Measurements from ENCODE around the gene LRP1B. TPM values are rescaled to one million over a fixed set of nuclear protein-coding genes. Genes with fewer than 3 reads are reported as not detected.
A peak's percentile ranks its signal among the peaks of the same experiment; 100 is the strongest.
"Not testable (repeated sequence)": the region's sequence is repeated elsewhere in the genome, so short reads cannot be mapped to it uniquely, and the experiment has no call there.

LRP1B gene
- polyA plus RNA-seq, 3 donors, result 0.55 to 1.3 (median 0.78) TPM

DNA sequence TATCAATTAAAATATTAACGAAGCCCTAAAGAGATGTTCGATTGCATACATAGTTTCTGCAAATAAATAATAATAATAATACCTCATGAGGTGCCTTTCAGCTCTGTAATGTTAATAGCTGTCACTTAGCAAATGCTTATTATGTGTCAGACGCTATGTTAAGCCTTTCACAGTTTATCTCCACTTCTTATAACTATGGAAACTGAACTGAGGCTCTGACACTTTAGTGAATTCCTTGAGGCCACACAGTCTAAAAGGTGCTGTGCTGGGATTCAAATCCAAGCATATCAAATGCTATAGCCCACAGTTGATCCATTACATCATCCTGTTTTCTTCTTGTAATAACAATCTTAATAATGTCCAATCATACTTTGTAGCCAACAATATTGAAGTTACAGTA, 1779.1 kb downstream of the LRP1B start:
- DNase-seq, result no peak

DNA sequence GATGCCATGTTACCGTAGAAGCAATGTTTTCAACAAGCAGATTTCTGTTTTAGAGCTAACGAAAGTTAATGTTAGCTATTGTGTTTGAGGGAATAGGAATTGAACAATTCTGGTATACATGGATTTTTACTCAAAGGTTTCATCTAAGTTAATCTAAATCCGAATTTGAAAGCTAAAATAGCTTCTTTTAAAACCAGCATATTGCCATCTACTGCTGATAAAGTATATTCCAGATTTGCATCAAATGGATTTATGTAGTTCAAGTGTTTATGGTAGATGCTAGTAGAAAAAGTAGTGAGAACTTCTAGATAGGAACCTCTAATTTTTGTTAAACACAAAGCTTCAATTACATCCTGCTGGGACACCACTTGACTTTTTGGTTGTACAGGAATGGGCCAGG, 1781.1 kb downstream of the LRP1B start:
- no peak for DNase-seq

DNA sequence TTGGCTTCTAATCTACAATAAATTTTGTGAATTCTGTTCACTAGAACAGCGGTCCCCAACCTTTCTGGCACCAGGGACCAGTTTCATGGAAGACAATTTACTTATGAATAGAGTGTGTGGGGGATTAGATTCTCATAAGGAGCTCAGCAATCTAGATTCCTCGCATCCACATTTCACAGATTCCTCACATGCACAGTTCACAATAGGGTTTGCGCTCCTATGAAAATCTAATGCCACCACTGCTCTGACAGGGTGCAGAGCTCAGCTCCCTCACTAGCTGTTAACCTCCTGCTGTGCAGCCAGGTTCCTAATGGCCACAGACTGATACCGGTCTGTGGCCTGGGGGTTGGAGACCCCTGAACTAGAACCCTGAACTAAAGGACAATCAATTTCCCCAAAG, 1782.0 kb downstream of the LRP1B start:
- no peak for DNase-seq

DNA sequence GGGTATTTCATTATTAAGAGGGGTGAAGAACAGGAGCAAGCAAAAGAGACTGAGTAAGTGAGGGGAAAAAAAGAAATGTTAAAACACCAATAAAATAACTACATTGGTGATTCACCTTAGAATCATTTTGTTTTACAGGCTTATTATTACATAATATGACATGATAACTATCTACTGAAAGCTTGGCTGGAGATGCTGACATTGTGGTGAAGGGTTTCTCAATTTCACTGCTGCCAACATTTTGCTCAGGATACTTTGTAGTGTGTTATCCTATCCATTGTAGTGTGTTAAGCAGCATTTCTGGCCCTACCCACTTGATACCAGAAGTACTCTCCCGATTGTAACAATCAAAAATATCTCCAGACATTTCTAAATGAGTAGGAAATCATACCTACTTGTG, 1786.0 kb downstream of the LRP1B start:
- DNase-seq, result no peak

DNA sequence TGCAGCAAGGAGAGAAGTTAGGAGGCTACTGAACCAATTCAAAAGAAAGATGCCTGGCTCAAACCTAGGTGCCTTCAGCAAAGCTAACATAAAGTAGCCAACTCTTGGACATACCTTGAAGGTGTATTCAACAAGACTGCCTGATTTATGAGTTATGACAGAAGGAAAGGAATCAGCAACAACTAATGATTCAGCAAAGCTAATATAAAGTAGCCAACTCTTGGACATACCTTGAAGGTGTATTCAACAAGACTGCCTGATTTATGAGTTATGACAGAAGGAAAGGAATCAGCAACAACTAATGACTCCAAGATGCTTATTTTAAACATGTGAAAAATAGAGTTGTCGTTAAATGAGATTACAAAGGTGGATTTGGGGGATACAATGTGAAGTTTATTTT, 1786.5 kb downstream of the LRP1B start:
- not testable (repeated sequence) for DNase-seq

DNA sequence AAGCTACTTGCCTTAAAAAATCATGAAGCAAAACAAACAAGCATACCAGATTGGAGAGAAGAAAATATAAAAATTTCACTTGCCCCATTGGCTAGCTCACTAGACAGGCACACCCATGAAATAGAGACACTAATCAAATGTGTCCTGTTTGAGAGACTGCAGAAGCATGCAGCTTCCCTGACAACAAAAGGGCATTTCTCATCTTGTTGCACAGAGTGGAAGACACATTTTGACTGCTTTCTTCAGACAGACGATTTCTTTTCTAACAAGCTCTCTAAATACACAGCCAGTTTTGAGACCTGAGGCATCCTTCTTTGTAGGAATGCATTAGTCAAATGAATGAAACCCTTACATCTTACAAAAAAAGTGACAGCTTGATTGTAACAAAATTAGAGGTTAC, 1792.0 kb downstream of the LRP1B start:
- DNase-seq, result no peak

DNA sequence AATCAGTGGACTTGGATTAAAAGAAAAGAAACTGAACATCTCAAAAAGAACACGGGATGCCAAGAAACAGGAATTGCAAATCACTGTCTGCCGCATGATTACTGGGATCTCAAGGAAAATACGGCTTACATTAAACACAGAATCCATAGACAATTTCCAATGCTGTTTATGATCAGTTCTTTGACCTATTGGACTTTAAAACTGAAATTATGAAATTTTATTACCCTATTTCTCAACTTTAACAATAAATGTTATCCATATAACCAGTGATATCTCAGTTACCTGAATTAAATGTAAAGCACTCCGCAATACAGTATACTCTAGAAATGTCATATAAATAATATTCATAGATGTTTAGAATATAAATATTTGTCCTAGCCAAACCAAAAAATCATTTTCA, 1793.8 kb downstream of the LRP1B start:
- no peak for DNase-seq

DNA sequence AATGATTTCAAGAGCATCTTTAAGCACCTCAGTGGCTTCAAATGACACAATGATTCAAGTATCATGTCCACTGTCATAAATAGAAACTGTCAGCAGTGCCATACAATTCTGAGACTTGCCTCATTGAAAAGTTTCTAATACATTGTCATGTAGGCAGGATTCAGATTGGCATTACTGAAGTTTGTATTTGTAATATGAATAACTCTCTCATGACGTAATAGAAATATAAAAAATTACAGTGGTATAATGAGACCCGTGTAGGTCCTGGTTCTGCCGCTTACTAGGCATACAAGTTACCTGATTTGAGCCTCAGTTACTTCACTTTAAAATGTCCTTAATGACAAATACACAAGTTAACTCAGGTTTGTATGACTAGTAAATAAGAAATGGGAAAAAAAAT, 1814.5 kb downstream of the LRP1B start:
- DNase-seq, result no peak

DNA sequence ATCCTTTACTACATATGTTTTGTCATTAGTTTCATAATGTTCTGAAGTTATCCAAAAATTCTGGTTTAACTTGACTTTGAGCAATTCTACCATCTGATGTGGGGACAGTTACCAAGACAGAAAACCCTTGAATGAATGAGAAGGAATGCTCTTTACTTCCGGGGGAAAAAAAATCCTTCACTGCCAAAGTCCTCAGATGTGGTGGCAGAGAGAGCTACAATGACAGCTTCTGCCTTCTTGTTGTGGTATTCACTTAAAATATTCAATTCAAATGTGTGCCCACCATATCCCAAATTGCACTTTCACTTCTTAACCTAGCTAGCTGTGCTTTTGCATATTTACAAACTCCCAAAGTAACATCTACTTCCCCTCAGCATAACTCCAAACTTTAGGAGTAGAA, 1818.9 kb downstream of the LRP1B start:
- DNase-seq, result no peak

DNA sequence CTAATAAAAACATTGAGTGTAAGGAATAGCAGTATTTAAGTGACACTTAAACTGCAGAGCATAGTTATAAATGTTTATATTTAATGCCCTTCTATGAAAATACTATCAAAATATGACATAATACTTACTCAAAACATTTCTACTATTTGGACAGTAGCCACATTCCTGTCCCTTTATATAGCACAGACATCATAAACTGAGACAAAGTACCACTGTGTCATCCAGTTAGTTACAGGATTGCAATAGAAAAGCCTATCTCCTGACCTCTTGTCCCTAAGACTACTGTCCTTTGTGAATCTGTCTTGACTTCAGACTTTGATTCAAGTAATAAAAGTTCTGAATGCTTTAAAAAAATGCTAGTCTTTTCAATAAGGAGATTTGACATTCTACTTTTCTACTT, 1822.1 kb downstream of the LRP1B start:
- no peak for DNase-seq

DNA sequence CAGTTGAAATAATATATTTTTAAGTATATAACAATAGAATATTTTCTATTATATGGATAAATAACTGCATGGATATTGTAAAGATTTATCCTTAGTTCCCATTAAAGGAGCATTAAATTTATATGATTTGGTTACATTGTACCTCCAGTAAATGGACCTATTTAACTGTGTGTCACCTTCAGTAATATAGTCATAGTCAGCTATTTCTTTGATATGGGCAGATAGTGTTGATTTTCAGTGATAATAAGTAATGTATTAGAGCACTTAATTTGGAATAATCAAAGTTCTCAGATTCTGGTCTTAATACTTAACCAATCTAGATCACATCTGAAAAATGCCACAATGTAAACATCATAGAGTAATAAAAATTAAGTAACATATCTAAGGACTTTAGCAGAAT, 1823.3 kb downstream of the LRP1B start:
- DNase-seq, result no peak

DNA sequence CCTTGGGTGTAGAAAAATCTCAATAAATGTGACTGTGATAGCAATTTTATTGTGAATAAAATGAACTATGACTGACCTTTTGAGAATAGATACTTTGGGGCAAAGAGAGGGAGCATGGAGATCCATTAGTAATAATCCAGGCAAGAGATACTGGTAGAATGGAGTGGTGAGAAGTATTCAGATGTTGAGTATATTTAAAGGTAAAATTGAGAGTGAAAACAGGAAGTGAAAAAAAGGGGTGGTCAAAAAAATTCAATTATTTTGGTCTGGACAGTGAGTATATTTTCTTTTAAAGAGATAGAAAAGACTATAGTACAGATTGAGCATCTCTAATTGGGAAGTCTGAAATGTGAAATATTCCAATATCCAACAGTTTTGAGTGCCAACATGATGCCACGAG, 1835.0 kb downstream of the LRP1B start:
- no peak for DNase-seq

DNA sequence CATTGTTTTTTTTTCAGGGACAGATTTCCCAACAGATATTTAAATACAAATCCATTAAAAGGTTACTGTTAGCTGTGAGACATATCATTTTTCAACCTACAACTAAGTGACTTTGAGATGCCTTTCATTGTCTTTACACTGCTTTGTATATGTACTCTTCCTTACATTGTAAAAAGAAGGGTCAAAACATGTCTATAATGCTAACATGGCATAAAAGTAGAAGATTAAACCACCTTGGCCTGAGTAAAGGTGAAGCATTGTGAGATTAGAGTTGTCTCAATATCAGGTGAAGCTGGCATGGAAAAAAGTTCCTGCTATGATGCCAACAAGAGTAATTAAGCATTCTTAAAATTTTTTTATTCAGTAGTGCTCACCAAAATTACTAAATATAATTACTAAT, 1842.1 kb downstream of the LRP1B start:
- no peak for DNase-seq

DNA sequence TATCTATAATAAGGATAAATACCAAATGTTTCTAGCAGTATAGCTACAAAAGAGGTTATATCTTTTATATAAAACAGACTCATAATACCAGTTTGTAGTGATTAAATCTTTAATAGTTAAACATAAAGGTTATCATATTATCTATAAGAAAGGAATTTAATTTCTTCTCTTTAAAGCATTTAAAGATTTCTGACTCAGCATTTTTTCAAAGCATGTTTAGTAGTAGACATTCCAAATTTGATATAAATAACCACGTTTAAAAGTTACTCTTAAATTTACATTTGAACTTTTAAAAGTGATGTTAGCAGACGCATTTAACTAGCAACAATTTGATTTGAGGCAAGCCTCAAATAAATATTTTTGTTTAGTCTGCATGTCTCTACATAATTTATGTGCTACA, 1842.6 kb downstream of the LRP1B start:
- no peak for DNase-seq

DNA sequence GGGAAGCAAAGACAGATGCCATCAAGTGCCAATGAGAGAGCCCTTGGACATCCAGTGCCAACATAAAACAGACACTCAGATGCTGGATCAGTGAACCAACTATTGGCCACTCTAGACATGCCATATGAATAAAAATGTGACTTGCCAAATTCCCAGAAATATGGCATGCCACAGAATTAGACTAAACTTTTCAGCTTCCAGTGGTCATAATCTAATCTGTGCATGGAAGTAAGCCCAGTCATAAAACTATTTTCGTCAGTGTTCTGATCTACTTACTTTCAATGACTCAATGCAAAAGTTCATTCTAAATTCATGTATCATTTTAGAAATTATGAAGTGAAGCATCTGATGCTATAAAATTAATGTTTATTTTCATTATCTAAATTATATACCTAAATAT, 1844.4 kb downstream of the LRP1B start:
- no peak for DNase-seq

DNA sequence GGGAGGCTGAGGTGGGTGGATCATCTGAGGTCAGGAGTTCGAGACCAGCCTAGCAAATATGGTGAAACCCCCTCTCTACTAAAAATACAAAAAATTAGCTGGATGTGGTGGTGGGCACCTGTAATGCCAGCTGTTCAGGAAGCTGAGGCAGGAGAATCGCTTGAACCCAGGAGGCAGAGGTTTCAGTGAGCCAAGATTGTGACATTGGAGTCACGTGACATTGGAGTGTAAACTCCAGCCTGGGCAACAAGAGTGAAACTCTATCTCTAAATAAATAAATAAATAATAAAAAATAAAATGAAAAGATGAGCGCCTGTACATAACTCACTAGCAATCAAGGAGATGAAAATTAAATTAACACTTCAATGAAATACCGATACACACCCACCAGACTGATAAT, 1853.5 kb downstream of the LRP1B start:
- not testable (repeated sequence) for DNase-seq

DNA sequence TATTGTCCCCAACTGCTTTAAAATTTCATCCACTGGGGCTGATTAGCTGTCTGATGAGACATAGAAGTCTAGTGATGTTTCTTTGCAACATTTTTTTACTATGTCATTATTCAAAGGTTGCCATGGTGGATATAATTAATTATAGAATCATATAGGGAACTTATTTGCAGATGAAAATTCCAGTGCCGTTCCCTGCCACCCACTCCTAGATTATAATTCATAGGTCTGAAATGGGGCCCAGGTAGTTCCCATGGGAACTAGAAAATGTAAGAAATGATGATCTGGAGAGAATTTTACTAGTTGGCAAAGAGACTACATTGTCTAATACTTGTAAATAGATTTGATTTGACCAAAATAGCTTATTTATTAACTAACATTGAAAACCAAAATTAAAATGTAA, 1854.2 kb downstream of the LRP1B start:
- DNase-seq, result no peak

DNA sequence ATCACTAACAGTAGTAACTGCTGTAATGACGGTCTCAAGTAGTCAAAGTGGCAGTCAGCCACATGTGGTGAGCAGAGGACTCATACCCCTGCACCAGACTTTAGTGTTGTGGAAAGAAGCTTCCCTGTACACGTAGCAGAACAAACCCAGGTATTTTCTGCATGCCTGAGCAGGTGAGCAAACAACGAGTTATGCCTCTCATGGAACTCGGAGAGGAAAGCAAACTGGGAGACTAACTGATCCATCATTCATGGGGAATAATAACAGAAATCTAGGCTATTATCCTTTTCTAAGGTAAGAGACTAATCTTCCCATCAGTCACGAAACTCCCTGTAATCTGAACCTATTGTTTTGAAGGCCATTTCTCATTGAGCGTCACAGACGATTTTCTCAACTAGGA, 1855.4 kb downstream of the LRP1B start:
- DNase-seq, result no peak

DNA sequence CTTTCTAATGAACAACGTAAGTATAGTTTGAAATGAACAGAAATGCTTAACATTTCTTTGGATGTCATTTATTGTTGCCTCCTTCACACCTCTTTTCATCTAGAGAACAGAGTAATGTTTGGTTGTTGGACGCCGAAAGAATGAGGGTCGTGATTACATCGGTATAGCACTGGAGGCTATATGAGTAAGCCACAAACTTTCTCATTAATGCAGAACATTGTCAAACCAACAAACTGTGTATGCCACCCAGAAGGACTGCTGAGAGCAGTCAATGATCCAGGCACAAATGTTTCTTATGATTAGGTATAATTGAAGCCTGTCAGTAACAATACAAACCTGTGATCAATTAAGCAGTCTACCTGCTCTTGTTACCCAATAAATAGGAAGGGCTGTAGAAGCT, 1855.9 kb downstream of the LRP1B start:
- DNase-seq, result no peak

DNA sequence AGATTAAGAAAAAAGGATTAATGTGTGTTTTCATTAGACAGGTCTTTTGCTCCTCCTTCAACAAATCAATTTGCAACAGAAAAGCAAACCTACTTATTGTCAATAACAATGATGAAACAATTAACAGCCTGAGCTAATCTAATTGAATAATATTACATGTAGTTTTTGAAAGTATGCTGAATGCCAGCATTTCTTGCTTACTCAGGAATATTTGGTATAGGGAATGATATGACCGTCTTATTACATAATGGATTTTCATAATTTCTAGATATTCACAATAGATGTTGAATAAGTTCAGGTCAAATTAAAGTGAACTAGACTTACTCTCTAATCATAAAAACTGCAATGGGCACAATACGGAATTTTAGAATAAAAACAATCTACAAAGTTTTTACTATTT, 1856.9 kb downstream of the LRP1B start:
- no peak for DNase-seq

DNA sequence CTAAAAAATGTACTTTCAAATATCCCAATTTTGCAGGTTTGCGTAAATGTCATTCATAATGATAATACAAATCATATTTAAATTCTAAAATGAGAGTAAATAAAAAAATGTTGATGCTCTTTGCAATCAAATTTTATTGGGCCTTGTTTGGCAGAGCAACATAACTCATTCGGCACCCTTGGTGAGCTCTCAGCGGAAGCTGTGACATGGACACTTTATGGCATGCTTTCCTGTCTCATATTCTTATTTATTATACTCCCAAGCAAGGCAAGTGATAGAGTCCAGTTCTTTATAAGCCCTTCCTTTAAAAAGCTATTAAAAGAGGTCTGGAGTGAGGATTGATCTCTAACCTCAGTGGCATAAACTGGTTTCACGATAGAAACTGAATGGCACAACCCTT, 1857.4 kb downstream of the LRP1B start:
- no peak for DNase-seq

DNA sequence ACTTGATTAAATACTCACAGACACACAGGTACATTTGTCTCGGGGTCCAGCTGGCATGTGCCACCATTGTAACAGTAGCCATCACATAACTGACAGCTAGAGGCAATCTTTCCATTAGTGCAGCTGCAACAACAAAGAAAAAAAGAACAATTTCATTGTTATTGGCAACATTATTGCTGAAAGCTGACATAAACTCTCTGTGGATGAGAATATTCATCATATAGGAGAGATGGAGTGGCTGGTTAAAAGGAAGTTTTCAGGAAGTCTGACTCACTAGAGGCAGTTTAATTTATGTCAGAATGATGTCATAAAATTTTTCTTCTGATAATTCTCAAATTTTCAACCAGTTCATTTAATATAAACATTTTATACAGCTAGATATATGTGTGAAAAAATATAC, 1860.6 kb downstream of the LRP1B start:
- no peak for DNase-seq

DNA sequence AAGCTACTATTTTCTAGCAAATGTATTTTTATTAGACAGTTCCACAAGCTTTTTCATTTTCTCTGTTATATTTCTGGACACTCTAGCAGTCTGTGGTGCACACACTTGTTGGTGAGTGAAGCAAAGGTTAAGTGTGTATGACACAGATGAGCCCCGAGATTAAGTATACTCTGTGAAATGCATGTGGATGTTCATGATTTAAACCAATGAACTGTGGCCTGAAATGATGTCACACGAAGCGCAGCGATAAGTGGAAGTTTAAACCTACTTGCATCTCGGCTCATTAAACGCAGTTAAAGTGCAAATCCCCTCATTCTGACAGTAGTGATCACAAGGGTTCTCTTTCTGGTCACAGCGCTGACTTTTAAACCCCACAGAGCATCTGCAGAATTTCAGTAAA, 1861.8 kb downstream of the LRP1B start:
- DNase-seq, result peak; percentile 31

DNA sequence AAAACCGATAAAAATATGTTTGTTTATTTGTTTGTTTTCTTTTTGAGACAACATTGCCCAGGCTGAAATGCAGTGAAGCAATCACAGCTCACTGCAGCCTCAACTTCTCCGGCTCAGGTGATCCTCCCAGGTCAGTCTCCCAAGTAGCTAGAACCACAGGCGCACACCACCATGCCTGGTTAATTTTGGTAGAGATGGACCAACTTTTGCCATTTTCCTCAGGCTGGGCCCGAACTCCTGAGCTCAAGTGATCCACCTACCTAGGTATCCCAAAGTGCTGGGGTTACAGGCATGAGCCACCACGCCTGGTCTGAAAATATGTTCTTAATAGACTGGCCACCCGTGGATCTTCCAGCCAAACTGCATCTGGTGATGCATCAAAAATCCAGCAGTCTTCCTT, 1867.9 kb downstream of the LRP1B start:
- DNase-seq, result no peak

DNA sequence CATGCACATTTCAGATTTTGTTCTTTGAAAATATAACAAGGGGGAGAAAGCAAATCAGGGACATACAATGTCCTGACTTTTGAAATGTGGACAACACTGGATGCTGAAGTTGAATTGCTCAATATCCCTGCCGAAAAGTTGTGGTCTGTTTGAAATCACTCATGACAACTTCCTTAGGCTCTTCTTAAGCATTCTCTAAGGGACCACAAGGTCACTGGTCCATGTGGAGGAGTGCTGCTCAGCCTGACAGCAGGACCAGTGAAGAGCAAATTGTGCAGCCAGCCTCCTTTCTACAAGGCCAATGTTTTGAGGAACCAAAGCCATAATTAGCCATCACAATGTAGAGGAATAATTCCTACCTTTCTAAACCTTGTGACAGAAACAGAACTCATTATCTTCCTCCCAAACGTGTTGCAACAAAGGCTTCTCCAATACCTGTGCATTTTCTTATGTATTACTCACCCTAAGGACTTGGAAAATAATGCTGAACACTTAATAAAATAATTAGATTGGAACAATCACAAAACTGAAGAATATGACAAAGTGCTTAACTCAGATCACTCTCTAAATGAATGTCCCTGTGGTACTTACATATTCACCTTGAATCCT, 1873.0 kb downstream of the LRP1B start:
- no peak for DNase-seq

All from renal pelvis (tissue), 4 donors.